RWPE2 (cell line): ENCODE measurements around the gene SLC5A1.
A peak's percentile ranks its signal among the peaks of the same experiment; 100 is the strongest.
"Not testable (repeated sequence)": the region's sequence is repeated elsewhere in the genome, so short reads cannot be mapped to it uniquely, and the experiment has no call there.

ENCODE experiments used
- ATAC-seq: fragments of 200-7000 bp; cut with Tn5 transposase; 3 replicates; pipeline ENCODE4 v1.9.1; 2021; ENCODE audit warnings: low read depth
- DNase-seq: peaks from one replicate; pipeline ENCODE4 v3.0.0-alpha.2; 2020; ENCODE audit warnings: low spot score
- H3K27ac ChIP-seq: fragments of 450-650 bp; 2 replicates; pipeline ENCODE4 v1.5.1; 2017; ENCODE audit warnings: mild to moderate bottlenecking; ENCODE audit not compliant: poor library complexity, severe bottlenecking
- H3K27me3 ChIP-seq: fragments of 250-450 bp; sonication (Bioruptor Pico); 2 replicates; pipeline ENCODE4 v1.5.1; 2021; ENCODE audit warnings: mild to moderate bottlenecking, moderate library complexity; ENCODE audit not compliant: insufficient read depth, poor library complexity, severe bottlenecking
- H3K36me3 ChIP-seq: fragments of 250-450 bp; sonication (Bioruptor Pico); 2 replicates; pipeline ENCODE4 v1.5.1; 2020; ENCODE audit warnings: low read depth, mild to moderate bottlenecking, moderate library complexity
- H3K4me1 ChIP-seq: fragments of 250-450 bp; sonication (Bioruptor Pico); 2 replicates; pipeline ENCODE4 v1.5.1; 2021; ENCODE audit warnings: mild to moderate bottlenecking, moderate library complexity; ENCODE audit not compliant: insufficient read depth, poor library complexity, severe bottlenecking
- H3K4me3 ChIP-seq: fragments of 250-450 bp; sonication (Bioruptor Pico); 2 replicates; pipeline ENCODE4 v1.5.1; 2021; ENCODE audit warnings: mild to moderate bottlenecking, moderate library complexity; ENCODE audit not compliant: severe bottlenecking
- H3K9me3 ChIP-seq: fragments of 250-450 bp; sonication (Bioruptor Pico); 2 replicates; pipeline ENCODE4 v1.5.1; 2021; ENCODE audit warnings: mild to moderate bottlenecking, moderate library complexity; ENCODE audit not compliant: severe bottlenecking
- TF ChIP-seq, protein P1 (sequence below): fragments of 450-650 bp; IDR thresholded peaks from one replicate; pipeline ENCODE4 v1.5.1; 2017; ENCODE audit warnings: mild to moderate bottlenecking, moderate library complexity; ENCODE audit not compliant: poor library complexity, severe bottlenecking

The SLC5A1 gene

DNA sequence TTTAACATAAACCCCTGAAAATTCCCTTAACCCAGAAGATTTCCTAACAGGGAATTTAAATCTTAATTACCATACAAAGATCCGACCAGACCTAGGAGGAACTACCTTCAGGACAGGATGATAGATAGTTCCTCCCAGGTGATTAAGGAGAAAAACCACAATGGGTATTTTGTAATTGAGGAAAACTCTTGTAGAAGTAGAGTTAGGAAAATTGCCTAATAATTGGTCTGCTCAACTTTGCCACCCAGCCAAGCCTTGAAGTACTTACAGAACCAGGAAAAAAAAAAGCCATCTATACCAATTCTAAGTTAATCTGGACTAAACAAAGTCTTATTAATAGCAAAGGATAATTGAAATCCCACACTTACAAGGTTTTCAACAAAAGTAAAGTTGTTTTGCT, 95.5 kb downstream of the SLC5A1 start:
- H3K36me3 ChIP-seq, H3K27me3 ChIP-seq, H3K9me3 ChIP-seq, H3K4me1 ChIP-seq, H3K27ac ChIP-seq, H3K4me3 ChIP-seq, ATAC-seq, DNase-seq: not testable (repeated sequence)

GRCh38 chr22:32140688-32141087, 97.6 kb downstream of the SLC5A1 start:
- peaks cover 15% of the 10 kb centered on the region for H3K4me1 ChIP-seq
- not testable (repeated sequence) for H3K27ac ChIP-seq, DNase-seq, H3K27me3 ChIP-seq, H3K4me3 ChIP-seq, H3K36me3 ChIP-seq, ATAC-seq, H3K9me3 ChIP-seq

- TF ChIP-seq, protein P1, sequence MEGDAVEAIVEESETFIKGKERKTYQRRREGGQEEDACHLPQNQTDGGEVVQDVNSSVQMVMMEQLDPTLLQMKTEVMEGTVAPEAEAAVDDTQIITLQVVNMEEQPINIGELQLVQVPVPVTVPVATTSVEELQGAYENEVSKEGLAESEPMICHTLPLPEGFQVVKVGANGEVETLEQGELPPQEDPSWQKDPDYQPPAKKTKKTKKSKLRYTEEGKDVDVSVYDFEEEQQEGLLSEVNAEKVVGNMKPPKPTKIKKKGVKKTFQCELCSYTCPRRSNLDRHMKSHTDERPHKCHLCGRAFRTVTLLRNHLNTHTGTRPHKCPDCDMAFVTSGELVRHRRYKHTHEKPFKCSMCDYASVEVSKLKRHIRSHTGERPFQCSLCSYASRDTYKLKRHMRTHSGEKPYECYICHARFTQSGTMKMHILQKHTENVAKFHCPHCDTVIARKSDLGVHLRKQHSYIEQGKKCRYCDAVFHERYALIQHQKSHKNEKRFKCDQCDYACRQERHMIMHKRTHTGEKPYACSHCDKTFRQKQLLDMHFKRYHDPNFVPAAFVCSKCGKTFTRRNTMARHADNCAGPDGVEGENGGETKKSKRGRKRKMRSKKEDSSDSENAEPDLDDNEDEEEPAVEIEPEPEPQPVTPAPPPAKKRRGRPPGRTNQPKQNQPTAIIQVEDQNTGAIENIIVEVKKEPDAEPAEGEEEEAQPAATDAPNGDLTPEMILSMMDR, result no peak
- no peaks in the 10 kb centered on the region for H3K27me3 ChIP-seq
Measured at GRCh38 chr22:32142600-32142999, 99.5 kb downstream of the SLC5A1 start.

DNA sequence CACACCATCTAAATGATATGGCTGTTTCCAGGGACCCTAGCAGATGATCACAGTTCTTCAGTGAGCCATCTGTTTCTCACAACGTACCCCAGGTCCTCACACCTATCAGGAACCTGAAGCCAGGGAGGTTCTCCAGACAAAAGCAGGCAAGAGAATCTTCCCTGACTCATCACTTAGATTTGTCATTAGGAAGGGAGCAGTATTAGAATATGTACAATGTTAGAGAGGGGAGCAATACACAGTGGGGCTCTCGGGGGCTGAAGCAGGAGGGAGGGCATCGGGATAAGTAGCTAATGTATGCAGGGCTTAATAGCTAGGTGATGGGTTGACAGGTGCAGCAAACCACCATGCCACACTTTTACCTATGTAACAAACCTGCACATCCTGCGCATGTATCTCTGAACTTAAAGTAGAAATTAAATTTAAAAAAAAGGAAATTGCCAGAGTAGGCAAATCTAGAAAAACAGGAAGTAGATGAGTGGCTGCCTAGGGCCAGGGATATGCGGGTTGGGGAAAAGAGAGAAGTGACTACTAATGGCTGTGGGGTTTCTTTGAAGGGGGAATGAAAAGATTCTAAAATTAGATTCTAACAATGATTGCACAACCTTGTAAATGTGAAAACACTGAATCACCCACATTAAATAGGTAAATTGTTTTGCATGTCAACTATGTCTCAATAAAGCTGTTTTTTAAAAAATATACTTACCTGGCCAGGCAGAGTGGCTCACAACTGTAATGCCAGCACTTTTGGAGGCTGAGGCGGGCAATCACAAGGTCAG, 101.6 kb downstream of the SLC5A1 start:
- Histone ChIP-seq H3K36me3 (no peaks in the 10 kb centered on the region), H3K9me3 (no peaks in the 10 kb centered on the region), H3K4me1 (peaks cover 7% of the 10 kb centered on the region), H3K27me3 (no peaks in the 10 kb centered on the region), H3K27ac (no peak overlapping the region), H3K4me3 (no peak overlapping the region)
- ATAC-seq (peak; percentile 38; the same call in 1 of the 3 replicates), DNase-seq (no peak)
- TF ChIP-seq, protein P1, result no peak

More at GRCh38 chr22:32142600-32142999, 99.5 kb downstream of the SLC5A1 start:
- ATAC-seq (no peak), DNase-seq (no peak)
- Histone ChIP-seq H3K9me3 (no peaks in the 10 kb centered on the region), H3K27ac (no peak overlapping the region), H3K4me1 (peaks cover 7% of the 10 kb centered on the region), H3K36me3 (no peaks in the 10 kb centered on the region), H3K4me3 (no peak overlapping the region)

GRCh38 chr22:32147128-32147527, 104.1 kb downstream of the SLC5A1 start:
- DNase-seq, H3K4me3 ChIP-seq, ATAC-seq, H3K9me3 ChIP-seq, H3K27me3 ChIP-seq, H3K4me1 ChIP-seq, H3K36me3 ChIP-seq, H3K27ac ChIP-seq: not testable (repeated sequence)

- not testable (repeated sequence) for H3K36me3 ChIP-seq, DNase-seq, H3K4me1 ChIP-seq, H3K9me3 ChIP-seq, H3K27ac ChIP-seq, H3K4me3 ChIP-seq, ATAC-seq, H3K27me3 ChIP-seq
Measured at GRCh38 chr22:32148372-32148771, 105.3 kb downstream of the SLC5A1 start.

- not testable (repeated sequence) for H3K27ac ChIP-seq, H3K36me3 ChIP-seq, H3K27me3 ChIP-seq, ATAC-seq, H3K9me3 ChIP-seq, H3K4me1 ChIP-seq, H3K4me3 ChIP-seq, DNase-seq
Measured at GRCh38 chr22:32150647-32151046, 107.6 kb downstream of the SLC5A1 start.

- not testable (repeated sequence) for H3K9me3 ChIP-seq, DNase-seq, H3K4me1 ChIP-seq, H3K27ac ChIP-seq, H3K36me3 ChIP-seq, ATAC-seq, H3K27me3 ChIP-seq, H3K4me3 ChIP-seq
Measured at GRCh38 chr22:32151641-32152040, 108.6 kb downstream of the SLC5A1 start.

- not testable (repeated sequence) for H3K4me3 ChIP-seq, ATAC-seq, DNase-seq, H3K9me3 ChIP-seq, H3K27me3 ChIP-seq, H3K36me3 ChIP-seq, H3K4me1 ChIP-seq, H3K27ac ChIP-seq
Measured at GRCh38 chr22:32154727-32155126, 111.7 kb downstream of the SLC5A1 start.

GRCh38 chr22:32157632-32158031, 114.6 kb downstream of the SLC5A1 start:
- H3K4me3 ChIP-seq, H3K9me3 ChIP-seq, DNase-seq, ATAC-seq, H3K27me3 ChIP-seq, H3K4me1 ChIP-seq, H3K27ac ChIP-seq, H3K36me3 ChIP-seq: not testable (repeated sequence)
